ENCODE measurements around the gene THADA. TPM values are rescaled to one million over a fixed set of nuclear protein-coding genes. Genes with fewer than 3 reads are reported as not detected.

Gene THADA
- total RNA-seq, 2 experiments from 2014 or later = 34.5 to 35.2 TPM

DNA sequence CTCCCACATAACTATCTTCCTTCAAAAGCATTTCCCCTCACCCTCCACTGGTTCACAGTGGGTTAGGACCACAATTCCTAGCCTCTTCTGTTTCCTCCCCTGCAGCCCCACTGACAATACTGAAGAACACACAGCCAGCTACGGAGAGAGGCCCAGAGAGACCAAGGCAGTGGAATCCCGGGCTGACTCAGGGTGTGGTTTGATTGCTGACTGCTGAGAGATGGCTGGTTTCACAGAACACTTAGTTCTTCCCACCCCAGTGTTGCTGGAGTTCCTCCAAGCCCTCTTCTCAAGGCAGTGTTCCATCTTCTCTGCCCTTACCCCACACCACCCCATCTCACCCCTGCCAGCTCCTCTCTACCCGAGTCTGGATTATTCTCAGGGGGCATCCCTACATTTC, 326.1 kb downstream of the THADA start:
- no peak overlapping the region for H3K4me3 Mint-ChIP-seq
- no peak for DNase-seq
- peaks cover 6% of the 10 kb centered on the region for H3K36me3 Mint-ChIP-seq
- no peaks in the 10 kb centered on the region for H3K9me3 Mint-ChIP-seq
- H3K27me3 Mint-ChIP-seq = no peaks in the 10 kb centered on the region
- H3K4me1 Mint-ChIP-seq = peaks cover 6% of the 10 kb centered on the region
- H3K27ac Mint-ChIP-seq = no peak overlapping the region

DNA sequence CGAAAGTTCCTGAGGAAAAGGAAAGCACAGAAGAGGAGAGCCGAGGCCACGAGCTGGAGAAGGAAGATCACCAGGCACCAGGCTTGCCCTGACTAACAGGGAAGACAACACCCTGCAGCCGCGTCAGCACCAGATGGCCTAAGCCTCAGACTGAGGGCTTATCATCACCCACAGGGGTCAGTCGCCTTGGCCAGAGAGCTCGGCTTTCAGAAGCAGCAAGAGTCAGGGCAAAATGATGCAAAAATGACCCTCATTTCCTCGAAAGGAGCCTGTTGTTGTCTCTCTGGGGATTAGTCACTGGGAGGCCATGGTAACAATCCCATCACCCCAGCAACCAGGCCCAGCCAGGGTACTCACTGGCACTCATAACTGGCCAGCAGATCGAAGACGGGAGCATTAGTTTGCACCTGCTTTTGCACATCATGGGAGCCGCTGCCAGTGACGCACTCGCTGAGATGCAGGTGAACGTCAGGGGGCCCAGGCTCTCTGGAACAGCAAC, 326.7 kb downstream of the THADA start:
- Mint-ChIP-seq H3K27ac (no peak overlapping the region), H3K9me3 (no peaks in the 10 kb centered on the region), H3K4me1 (peaks cover 6% of the 10 kb centered on the region), H3K27me3 (no peaks in the 10 kb centered on the region), H3K4me3 (no peak overlapping the region), H3K36me3 (peaks cover 8% of the 10 kb centered on the region)
- DNase-seq = no peak

DNA sequence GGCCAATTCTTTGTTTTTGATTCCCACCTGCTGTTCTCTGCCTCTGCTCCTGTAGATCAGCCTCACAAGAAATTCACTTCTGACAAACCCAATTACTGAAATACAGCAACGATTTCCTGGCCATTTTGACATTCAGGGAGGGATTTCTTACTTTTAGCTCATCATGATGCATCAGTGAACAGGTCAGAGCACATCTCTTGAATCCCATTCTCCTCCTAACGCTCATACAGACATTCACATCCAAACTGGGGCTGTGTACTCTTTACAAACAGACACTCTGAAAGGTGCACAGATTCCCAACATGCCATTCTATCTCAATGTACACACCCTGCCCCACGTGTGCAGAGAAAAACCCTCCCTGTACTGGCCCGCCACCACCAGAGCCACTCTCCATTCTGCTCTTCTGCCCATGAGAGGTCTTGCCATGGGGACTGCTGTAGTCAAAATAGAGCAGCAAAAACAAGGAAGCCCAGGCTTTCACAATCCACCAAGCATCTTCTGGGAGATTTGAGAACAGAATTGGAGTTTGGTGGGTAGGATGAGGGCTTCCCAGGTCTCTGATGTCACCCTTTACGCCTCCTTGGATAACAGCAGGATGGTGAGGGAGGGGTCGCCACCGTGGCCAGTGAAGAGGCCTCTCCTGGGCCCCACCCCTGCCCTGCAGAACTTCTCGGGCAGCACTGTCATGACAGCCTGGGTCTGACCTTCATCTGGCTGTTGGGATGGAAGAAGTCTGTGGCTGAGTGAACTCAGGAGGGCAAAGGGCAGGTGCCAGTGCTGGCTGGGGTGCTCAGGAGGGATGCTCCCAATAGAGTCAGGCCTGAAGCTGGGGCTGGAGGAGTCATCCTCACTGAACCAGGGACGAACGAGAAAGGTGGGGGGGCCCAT, 327.5 kb downstream of the THADA start:
- H3K27me3 Mint-ChIP-seq = no peaks in the 10 kb centered on the region
- DNase-seq = no peak
- peaks cover 6% of the 10 kb centered on the region for H3K36me3 Mint-ChIP-seq
- H3K4me1 Mint-ChIP-seq = peaks cover 2% of the 10 kb centered on the region
- H3K9me3 Mint-ChIP-seq = no peaks in the 10 kb centered on the region
- no peak overlapping the region for H3K27ac Mint-ChIP-seq
- H3K4me3 Mint-ChIP-seq = no peak overlapping the region

DNA sequence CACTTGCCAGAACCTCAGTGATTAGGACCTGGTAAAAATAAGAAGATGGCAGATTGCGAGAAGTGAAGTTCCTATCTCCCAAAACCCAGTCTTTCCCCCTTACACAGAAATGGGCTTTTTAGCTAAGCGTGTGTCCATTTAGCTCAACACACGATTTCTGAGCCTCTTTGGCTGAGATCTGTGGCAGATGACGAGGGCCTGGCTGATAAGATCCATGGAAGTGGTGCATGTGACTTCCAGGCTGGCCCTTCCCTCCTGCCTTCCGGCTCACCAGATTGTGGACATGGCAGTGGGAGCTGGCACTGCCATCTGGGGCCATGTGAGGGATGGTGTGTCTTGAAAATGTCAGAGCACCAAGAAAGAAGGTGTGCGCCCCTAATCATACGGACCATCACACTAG, 328.5 kb downstream of the THADA start:
- Mint-ChIP-seq H3K4me3 (no peak overlapping the region), H3K27me3 (no peaks in the 10 kb centered on the region), H3K4me1 (peaks cover 2% of the 10 kb centered on the region), H3K9me3 (no peaks in the 10 kb centered on the region), H3K36me3 (peaks cover 6% of the 10 kb centered on the region), H3K27ac (no peak overlapping the region)
- DNase-seq = no peak

DNA sequence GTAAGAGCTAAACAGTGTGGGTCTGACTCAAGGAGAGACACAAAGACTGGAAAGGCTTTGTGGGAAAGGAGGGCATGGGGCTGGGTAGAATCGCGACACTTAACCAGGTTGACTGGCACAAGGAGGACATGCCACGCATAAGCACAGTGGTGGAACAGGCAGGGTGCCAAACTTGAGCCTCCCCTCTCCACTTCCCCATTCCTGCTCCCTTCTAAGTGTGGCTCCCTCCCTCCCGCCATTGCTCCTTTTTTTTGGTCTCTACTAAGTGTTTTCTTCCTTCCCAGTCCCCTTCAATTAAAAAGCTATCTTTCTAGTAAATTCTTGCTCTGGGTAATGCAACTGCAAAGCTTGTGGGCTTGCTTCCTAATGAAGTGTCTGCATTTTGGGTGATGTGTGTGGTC, 329.1 kb downstream of the THADA start:
- H3K4me1 Mint-ChIP-seq = peaks cover 2% of the 10 kb centered on the region
- DNase-seq = no peak
- no peak overlapping the region for H3K4me3 Mint-ChIP-seq
- H3K27me3 Mint-ChIP-seq = no peaks in the 10 kb centered on the region
- H3K9me3 Mint-ChIP-seq = no peaks in the 10 kb centered on the region
- peaks cover 2% of the 10 kb centered on the region for H3K36me3 Mint-ChIP-seq
- no peak overlapping the region for H3K27ac Mint-ChIP-seq

DNA sequence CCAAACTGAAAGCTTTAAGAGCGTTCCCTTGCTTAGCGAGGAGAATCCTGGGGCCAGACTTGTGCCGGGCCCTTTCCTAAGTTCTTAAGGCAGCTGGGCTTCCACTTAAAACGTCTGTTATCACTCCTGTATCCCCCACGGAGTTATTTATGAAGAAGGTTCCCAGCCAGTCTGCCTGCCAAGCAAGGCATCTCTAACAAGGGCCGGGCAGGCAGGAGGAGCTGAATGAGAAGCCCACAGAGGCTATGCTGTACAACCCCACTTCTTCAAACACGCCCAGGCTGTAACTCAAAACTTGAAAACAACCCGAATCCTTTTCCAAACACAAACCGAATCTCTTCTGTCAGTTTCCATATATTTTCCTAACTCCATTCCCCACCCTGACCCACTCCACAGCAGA, 330.4 kb downstream of the THADA start:
- H3K9me3 Mint-ChIP-seq = no peaks in the 10 kb centered on the region
- H3K27ac Mint-ChIP-seq = no peak overlapping the region
- H3K4me1 Mint-ChIP-seq = peaks cover 2% of the 10 kb centered on the region
- H3K36me3 Mint-ChIP-seq = peaks cover 2% of the 10 kb centered on the region
- no peaks in the 10 kb centered on the region for H3K27me3 Mint-ChIP-seq
- no peak for DNase-seq
- no peak overlapping the region for H3K4me3 Mint-ChIP-seq

DNA sequence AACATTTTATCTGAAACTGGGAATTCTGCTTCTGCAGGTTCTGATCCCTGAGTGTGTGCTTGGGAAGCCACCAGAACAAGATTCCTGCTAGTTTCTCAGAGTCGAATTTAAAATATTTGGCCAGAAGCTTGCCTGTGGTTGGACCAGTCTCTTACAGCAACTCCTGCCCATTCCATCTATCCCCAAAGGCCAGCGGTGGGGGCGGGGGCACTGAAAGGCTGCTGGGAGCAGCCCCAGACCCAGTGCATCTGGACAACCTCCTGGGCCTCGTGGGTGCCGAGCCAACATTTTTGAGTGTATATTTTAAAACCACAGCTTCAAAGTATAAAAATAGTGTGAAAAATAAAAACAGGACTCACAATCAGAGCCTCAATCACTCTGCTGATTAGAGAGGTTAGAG, 330.8 kb downstream of the THADA start:
- Mint-ChIP-seq H3K27ac (no peak overlapping the region), H3K4me3 (no peak overlapping the region), H3K36me3 (peaks cover 2% of the 10 kb centered on the region), H3K27me3 (no peaks in the 10 kb centered on the region), H3K4me1 (peaks cover 1% of the 10 kb centered on the region), H3K9me3 (no peaks in the 10 kb centered on the region)
- no peak for DNase-seq

DNA sequence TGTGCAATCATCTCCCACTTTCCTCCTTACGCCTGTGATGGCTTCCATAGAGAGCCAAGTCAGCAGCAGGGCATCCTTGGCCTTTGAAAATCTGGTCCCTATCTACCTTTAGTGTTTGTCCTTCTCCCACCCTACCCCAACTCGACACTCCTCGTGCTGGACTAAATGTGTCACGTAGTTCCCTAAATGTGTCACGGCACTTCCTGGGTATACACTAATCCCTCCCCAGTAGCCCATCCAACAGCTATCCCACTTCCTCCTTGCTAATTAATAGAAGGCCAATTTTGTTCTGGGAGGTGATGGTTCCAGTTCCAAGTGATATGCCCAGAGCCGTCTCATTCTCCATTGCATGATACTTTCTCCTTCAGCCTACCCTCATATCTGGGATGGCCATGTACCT, 332.9 kb downstream of the THADA start:
- no peak for DNase-seq
- Mint-ChIP-seq H3K4me1 (peaks cover 1% of the 10 kb centered on the region), H3K36me3 (peaks cover 2% of the 10 kb centered on the region), H3K4me3 (no peak overlapping the region), H3K27me3 (no peaks in the 10 kb centered on the region), H3K27ac (no peak overlapping the region), H3K9me3 (no peaks in the 10 kb centered on the region)

DNA sequence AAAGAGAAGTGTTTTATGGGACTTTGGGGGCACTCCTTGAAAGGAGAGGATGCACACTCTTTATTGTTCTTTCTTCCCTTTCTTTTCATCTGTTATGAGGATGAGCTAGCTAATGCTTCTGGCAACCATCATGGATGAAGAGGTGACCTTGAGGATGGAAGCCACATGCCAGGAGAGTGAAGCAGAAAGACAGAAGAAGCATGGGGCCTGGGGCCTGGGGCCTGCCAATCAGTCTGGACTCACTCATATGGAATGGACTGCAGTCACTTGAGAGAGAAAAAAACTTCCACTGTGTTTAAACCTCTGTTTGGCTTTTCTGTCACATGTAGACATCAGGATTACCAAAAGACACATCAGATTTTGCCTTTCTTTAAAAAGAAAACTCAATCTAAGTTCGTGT, 333.6 kb downstream of the THADA start:
- Mint-ChIP-seq H3K27ac (peak overlapping the region; percentile 21), H3K9me3 (no peaks in the 10 kb centered on the region), H3K4me1 (peaks cover 1% of the 10 kb centered on the region), H3K36me3 (peaks cover 5% of the 10 kb centered on the region), H3K27me3 (no peaks in the 10 kb centered on the region), H3K4me3 (no peak overlapping the region)
- DNase-seq = no peak

DNA sequence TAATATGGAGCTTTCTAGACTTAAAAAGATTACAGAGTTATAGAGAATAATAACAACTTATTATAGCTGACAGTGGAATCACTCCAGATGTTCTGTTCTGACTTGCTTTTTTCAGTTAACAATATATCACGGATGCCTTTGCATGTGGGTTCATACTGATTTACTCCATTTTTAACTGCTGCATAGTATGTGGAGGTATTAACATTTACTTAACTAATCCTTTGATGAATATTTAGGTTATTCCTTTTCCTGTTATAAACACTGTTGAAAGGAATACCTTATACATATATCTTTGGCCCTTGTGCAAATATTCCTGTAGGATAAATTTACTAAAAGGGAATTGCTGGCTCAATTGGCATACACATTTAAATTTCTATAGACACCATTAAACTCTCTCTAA, 336.3 kb downstream of the THADA start:
- DNase-seq = no peak
- no peak overlapping the region for H3K4me3 Mint-ChIP-seq
- no peak overlapping the region for H3K27ac Mint-ChIP-seq
- no peaks in the 10 kb centered on the region for H3K27me3 Mint-ChIP-seq
- H3K36me3 Mint-ChIP-seq = peaks cover 4% of the 10 kb centered on the region
- H3K4me1 Mint-ChIP-seq = peaks cover 1% of the 10 kb centered on the region
- H3K9me3 Mint-ChIP-seq = no peaks in the 10 kb centered on the region

DNA sequence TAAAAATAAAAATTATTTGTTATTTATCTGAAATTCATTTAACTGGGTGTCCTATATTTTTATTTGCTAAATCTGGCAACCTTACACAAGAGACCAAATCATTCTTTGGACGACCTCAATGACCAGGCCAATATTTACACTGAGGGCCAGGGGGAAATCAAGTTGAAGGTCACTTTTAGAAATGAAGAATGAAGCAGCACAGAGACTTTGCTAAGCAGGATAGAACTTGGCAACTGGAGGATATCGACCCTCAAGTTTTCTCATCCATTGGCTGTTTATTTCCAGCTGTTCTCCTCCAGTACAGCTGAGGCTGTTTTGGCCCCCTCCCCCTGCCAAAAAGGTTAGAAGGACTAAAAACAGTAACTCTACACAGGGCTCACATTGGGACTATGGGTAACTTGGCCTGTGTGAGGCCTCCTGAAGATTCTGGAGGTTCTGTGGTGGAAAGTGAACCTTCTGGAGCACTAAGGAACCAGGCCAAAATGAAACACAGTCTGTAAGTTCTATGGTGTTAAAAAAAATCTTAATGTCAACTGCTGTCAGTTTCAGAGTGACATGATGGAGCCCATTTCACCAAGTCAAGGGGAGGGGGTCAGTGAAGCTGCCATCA, 337.2 kb downstream of the THADA start:
- H3K9me3 Mint-ChIP-seq = no peaks in the 10 kb centered on the region
- peaks cover 1% of the 10 kb centered on the region for H3K4me1 Mint-ChIP-seq
- H3K27me3 Mint-ChIP-seq = no peaks in the 10 kb centered on the region
- no peak overlapping the region for H3K4me3 Mint-ChIP-seq
- H3K27ac Mint-ChIP-seq = no peak overlapping the region
- peaks cover 2% of the 10 kb centered on the region for H3K36me3 Mint-ChIP-seq
- no peak for DNase-seq

DNA sequence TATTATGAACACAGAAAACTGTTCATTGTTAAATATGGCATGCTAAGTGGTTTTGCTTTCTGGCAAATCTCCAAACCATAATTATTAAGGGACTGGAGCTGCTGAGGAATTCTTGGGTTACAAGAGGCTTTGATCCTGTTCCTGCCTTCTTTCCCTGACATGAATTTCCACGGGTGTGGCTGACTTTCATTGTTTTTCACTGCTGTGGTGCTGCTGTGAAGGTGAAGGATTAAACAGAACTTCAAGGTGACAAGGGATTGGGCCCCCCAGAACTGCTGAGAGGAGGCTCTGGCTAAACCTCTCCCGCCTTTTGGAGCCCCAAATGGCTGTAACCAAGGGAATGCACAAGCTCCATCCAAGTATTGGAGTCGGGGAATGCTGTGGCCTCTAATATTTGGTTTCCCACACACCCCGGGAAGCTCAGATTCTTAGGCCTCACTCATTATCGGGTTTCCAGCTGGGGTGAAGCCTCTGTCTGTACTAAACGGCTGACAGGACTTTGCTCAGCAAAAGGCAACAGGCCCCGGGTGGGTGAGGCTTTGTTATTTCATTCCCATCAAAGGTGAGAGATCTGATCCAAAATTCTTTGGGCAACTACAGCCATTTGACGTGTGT, 340.4 kb downstream of the THADA start:
- Mint-ChIP-seq H3K9me3 (no peaks in the 10 kb centered on the region), H3K36me3 (peaks cover 2% of the 10 kb centered on the region), H3K4me1 (peaks cover 1% of the 10 kb centered on the region), H3K27me3 (no peaks in the 10 kb centered on the region), H3K27ac (no peak overlapping the region), H3K4me3 (no peak overlapping the region)
- DNase-seq = no peak

DNA sequence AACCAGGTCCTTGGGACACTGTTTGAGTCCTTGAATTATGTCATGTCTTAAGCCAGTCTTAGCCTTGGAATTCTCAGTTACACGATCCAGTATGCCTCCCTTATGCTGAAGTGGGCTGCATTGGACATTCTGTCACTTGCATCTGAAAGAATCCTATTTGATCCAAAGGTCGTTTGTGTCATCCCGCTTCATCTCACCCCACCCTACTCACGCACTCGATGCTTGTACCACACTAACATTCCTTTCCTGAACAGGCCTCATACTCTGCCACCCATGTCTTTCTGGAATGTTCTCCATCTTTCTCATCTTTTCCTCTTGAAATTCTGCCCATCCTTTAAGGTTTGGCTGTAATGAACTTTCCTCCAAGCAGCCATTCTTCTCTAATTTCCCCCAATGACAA, 341.5 kb downstream of the THADA start:
- no peaks in the 10 kb centered on the region for H3K9me3 Mint-ChIP-seq
- H3K27ac Mint-ChIP-seq = no peak overlapping the region

DNA sequence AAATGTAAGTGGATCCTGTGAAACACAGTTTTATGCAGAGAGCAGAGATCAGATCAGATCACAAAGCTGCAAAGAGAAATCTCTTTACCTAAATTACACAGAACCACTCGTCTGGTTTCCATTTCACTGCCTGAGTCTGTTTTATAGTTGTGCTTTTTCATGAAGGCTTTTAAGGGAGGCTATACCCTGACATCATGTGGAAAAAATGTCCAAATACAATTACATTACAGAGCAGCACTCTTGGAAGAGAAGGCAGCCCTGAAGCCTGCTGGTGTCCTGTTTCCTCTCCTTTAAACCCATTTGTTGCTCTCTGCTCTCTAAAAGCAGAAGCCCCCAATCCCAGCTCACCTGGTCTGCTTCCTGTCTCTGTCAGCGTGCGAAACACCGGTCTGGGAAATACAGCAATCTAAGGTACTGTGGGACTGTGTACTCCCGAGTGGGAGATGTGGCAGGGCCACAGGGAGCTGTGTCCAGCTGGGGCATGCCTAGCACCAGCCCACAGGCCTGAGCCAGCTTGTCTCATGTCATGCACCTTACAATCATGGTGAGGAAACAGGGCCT, 344.6 kb downstream of the THADA start:
- no peak overlapping the region for H3K4me3 Mint-ChIP-seq
- H3K27me3 Mint-ChIP-seq = no peaks in the 10 kb centered on the region
- no peaks in the 10 kb centered on the region for H3K36me3 Mint-ChIP-seq
- no peak for DNase-seq
- H3K4me1 Mint-ChIP-seq = no peaks in the 10 kb centered on the region
- H3K9me3 Mint-ChIP-seq = no peaks in the 10 kb centered on the region
- no peak overlapping the region for H3K27ac Mint-ChIP-seq

More for the DNA sequence above, 341.5 kb downstream of the THADA start:
- Mint-ChIP-seq H3K4me1 (peaks cover 1% of the 10 kb centered on the region), H3K27me3 (no peaks in the 10 kb centered on the region), H3K36me3 (peaks cover 2% of the 10 kb centered on the region), H3K4me3 (no peak overlapping the region)
- DNase-seq = no peak

DNA sequence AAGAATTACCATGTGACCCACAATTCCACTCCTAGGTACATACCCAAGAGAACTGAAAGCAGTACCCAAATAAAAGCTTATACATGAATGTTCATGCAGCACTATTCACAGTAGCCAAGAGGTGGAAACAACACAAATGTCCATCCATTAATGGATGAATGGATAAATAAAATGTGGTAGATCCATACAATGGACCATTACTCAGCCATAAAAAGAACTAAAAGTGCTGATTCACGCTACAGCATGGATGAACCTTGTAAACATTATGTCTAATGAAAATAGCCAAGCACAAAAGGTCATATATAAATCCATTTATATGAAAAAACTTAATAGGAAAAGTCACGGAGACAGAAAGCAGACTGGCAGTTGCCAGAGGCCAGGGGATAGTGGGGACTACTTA, 345.8 kb downstream of the THADA start:
- Mint-ChIP-seq H3K36me3 (no peaks in the 10 kb centered on the region), H3K9me3 (no peaks in the 10 kb centered on the region), H3K4me1 (no peaks in the 10 kb centered on the region), H3K4me3 (no peak overlapping the region), H3K27me3 (no peaks in the 10 kb centered on the region), H3K27ac (no peak overlapping the region)
- no peak for DNase-seq

Measured in activated naive CD8-positive, alpha-beta T cell treated with anti-CD3 and anti-CD28 coated beads for 36 hours (primary cell).